ENCODE results near the gene PPDPF.

The PPDPF gene

DNA sequence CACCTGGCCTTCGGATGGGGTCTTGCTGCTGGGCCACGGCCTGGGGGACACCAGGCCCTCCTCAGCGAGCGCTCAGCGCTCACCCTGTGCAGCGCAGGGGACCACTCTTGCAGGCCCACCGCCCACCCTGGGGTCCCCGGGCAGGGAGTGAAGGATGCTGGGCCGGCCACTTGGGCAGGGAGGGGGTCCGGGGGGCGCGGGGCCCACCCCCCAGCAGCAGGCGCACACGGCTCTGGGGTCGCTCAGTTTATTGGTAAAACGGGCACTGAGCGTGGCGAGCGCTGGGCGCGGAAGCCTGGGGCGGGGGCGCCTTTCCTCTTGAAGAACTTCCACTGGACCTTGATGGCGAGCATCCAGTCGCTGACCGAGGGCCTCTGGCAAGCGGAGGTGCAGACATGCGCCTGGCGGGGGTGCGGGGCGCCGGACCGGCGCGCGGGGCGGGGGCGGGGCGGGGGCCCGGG is 32.8 kb upstream of the PPDPF start:
- no peak for DNase-seq

DNA sequence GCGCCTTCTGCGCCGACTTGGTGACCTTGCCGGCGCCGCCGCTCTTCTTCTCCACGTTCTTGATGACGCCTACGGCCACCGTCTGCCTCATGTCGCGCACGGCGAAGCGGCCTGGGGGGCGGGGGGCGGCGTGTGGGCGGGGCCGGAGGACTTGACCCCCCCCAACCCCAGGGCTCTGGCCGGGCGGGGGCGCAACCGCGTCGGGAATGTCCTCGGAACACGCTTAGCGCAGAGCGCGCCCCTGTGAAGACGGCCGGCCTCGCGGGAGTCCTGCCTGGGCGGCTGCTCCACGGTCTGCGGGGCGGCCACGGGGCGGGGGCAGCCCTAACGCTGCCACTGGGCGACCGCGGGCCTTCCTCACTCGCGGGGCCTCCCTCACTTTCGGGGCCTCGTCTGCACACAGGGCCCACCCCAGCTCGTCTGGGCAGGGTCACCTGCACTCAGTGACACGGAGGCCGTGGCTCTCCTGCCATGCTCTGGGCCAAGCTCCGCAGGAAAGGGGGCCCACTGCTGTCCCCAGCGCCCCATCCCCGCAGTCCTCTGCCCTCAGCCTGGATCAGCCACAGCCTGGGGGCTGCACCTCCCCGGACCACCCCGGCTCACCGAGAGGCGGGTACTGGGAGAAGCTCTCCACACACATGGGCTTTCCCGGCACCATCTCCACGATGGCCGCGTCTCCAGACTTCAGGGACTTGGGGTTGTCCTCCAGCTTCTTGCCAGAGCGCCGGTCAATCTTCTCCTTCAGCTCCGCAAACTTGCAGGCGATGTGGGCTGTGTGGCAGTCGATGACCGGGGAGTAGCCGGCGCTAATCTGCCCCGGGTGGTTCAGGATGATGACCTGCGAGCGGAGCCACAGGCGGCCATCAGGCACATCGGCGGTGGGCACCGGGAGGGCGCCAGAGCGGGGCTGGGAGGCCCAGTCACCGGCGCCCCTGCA is 32.0 kb upstream of the PPDPF start:
- DNase-seq, result no peak

DNA sequence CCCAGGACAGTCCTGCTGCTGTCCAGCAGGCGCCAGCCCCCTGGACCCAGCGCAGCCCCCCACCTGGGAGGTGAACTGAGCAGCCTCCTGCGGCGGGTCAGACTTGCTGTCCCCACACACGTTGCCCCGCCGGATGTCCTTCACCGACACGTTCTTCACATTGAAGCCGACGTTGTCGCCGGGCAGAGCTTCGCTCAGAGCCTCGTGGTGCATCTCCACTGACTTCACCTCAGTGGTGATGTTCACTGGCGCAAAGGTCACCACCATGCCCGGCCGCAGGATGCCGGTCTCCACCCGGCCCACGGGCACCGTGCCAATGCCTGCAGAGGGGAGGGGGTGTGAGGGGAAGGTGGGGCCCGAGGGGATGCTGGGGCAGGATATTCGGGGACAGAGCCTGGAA is 30.1 kb upstream of the PPDPF start:
- DNase-seq, result no peak

DNA sequence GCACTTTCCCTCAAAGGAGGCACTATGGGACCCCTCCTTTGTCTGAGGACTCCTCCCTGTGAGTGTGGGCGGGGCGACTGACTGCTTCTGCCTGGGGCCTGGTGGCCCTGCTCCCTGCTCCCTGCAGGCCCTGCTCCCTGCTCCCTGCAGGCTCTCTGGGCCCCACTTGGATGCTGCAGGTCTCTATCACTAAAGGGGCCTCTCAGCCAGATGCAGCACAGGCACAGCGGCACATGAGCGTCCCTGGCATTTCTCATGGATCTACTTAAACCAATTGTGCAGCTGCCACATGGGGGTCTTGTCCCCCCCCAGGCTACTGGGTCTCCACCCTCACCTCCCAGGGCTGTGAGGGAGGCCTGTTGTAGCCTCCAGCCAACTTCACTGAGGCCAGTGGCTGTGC is 29.5 kb upstream of the PPDPF start:
- no peak for DNase-seq

DNA sequence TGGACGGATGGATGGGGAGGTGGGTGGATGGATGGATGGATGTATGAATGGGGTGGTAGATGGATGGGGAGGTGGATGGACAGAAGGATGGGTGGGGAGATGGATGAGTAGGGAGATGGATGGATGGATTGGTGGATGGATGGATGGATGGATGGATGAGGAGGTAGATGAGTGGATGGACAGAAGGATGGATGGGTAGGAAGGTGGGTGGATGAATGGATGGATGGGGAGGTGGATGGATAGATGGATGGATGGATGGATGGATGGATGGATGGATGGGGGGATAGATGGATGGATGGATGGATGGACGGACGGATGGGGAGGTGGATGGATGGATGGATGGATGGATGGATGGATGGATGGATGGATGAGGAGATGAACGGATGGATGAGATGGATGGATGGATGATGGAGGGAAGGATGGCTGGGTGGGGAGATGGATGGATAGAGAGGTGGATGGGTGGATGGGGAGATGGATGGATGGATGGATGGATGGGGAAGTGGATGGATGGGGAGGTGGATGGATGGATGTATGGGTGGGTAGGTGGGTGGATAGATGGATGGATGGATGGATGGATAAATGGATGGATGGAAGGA is 28.8 kb upstream of the PPDPF start:
- DNase-seq, result no peak

DNA sequence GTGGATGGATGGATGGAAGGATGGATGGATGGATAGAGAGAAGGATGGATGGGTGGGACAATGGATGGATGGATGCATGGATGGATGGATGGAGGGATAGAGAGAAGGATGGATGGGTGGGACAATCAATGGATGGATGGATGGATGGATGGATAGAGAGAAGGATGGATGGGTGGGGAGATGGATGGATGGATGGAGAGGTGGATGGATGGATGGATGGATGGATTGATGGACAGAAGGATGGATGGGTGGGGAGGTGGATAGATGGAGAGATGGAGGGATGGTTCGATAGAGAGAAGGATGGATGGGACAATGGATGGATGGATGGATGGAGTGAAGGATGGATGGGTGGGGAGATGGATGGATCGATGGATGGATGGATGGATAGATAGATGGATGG is 28.0 kb upstream of the PPDPF start:
- no peak for DNase-seq

DNA sequence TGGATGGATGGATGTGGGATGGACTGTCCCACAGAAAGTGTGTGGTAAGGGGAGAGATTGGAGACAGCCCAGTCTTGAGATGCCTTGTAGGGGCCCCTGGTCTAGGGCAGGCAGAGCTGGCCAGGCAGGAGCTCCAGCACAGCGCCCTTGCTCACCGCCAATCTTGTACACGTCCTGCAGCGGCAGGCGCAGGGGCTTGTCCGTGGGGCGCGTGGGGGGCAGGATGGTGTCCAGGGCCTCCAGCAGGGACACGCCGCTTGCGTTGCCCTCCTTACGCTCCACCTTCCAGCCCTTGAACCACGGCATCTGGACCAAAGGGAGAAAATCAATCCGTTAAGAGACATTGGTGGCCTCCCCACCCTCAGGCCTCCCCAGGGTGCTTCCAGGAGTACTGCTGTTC is 27.6 kb upstream of the PPDPF start:
- no peak for DNase-seq

DNA sequence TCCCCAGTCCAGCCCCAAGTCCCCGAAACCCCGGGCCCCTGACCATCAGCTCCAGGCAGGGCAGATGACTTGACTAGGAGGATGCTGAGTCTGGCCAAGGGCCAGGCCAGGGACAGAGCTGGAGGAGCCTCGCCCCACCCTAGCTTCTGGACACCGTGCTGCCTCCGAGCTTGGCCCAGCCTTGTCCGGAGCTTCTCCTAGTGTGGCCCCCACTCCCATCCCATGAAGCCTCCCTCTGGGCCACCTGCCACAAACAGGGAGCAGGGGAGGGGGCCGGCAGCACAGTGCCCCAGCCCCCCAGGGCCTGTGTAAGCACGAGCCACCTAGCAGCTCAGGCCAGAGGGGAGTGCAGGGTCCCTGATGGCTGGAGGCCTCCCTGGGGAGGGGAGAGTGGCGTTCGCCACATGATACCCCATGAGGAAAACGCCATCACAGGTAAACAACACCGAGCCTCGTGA is 27.0 kb upstream of the PPDPF start:
- DNase-seq, result no peak

DNA sequence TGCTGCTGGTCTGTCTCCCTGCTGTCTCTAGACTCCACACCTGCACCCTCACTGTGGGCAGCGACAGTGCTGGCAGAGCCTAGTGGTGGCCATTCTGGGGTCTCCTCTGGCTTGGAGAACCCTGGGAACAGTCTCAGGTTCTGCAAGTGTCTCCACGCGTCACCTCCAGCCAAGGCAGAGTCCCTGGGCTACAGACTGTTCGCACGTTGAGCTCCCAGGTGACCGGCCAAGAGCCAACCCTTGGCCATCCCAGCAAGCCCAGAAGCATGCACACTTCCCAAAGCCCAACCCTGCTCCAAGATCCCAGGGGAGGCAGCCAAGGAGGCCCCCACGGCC is 26.5 kb upstream of the PPDPF start:
- no peak for DNase-seq

DNA sequence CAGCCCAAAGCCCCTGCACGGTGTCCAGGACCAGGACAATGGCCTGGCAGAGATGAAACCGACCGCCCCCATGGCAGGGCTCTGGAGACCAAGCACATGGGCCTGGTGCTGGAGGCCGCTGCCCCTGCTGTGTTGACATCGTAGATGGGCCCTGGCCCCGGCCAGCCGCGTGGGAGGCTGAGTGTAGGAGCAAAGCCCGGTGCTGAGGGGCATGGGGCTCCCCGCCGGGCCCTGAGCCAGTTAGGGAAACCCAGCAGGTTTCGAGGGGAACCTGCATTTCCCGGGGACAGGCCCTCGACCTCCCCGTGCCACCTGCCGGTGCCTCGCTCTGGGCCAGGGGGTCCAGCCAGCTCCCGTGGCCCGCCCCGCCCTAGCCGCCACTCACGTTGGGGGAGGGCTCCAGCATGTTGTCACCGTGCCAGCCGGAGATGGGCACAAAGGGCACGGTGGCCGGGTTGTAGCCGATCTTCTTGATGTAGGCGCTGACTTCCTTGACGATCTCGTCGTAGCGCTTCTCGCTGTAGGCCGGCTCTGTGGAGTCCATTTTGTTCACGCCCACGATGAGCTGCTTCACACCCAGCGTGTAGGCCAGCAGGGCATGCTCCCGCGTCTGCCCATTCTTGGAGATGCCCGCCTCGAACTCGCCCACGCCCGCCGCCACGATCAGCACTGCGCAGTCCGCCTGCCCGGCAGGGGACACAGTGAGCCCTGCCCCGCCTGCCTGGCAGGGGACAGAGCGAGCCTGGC is 26.0 kb upstream of the PPDPF start:
- DNase-seq, result no peak

DNA sequence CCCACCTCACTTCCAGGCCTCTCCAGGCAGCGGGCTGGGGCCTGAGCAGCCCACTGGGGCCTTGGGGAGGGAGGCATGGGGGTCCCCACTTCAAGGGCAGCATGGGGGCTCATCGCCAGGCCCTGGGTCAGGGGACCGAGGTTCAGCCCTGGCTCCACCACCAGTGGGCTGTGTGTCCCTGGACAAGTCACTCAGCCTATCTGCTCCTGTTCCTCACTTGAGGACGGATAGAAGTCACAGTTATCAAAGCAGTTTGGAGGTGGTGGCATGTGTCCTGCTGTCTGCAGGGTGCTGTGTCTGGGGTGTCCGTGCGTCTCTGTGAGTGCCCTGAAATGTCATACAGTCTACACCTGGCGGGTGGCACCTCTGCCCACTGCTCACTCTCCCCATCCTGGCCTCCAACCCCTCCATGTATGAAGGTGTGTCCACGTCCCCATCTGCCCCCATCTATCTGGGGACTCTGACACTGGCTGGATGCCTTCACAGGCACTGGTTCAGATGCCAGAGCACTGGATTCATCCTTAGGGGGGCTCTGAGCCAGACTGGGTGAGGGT is 25.3 kb upstream of the PPDPF start:
- no peak for DNase-seq

DNA sequence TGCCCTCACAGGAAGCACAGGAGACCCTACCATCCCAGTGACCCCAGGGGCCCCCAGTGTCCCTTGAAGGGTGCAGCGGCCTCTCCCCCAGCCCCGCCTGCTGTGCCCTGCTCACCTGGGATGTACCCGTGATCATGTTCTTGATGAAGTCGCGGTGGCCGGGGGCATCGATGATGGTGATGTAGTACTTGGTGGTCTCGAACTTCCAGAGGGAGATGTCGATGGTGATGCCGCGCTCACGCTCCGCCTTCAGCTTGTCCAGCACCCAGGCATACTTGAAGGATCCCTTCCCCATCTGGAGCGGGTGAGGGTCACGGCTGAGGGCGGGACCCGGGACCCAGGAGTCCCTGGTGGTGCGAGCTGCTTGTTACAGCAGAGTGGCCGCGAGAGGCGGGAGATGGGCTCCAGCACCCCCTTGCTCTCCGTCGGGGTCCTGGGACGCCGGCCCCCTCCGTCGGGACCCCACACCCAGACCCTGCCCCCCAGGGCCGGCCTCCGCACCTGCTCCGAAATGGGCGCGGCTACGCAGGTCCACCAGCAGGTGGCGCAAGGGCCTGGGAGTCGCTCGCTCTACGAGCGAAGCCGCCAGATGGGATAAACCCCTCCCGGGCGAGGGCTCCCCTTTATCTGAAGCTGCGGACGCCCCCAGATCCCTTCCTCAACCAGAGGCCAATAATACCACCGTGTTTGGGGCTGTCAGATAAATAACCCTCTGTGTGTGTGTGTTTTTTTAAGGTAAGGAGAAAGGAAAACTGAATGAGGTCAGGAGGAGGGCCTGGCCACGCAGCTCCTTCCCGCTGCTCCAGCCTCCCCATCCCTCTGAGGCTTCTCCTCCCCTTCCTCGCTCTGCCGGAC is 24.6 kb upstream of the PPDPF start:
- DNase-seq, result peak; percentile 61

DNA sequence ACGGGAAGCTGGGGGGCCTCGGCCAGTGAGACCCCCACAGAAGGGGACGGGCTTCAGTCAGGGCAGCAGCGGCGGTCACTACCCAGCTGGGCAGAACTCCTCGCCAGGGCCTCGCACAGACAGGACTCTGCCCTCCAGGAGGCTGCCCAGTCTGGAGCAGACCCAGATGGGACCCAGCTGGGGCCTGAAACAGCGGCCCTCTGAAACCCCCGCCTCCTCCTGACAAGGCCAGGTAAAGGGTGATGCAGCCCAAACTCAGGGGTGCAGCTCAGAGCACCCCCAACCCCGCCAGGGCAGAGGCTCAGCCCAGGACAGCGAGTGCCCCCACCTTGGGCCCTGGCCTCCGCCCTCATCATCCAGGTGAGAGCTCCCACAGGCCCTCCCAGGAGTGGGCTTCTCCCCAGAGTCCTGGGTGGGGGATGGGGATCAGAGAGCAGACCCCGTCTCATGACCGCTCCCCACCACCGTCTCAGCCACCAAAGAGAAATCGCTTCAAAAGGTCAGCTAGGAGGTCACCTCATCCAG is 23.9 kb upstream of the PPDPF start:
- DNase-seq, result no peak

DNA sequence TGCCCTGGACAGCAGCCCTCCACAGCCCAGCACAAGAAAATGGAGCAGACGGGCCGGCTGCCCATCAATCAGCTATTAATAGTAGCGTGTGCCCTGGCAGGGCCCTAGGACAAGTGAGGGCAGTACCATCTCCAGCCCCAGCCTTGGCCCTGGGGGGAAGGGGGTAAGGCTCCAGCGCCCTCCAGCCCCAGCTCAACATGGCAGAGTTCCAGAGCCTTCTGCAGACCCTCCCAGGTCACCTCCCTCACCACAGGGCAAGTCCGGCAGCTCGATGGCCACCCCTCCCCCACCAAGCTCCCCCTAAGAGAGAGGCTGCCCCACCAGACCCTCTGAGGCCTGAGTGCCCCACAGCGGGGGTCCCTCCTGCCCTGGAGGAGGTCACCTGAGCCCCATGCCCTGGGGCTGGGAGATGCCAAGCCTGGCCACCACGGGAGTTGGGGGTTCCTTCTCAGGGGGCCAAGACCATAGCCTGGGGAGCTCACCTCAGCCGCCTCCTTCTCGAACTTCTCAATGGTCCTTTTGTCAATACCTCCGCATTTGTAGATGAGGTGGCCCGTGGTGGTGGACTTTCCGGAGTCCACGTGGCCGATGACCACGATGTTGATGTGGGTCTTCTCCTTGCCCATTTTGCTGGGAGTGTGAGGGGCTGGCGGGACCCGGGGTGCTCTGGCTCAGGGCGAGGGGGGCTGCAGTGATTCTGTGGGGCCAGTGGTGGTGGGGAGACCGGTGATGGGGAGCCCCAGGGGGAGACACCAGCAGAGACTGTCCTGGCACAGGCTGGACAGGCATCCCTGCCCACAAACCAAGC is 23.2 kb upstream of the PPDPF start:
- DNase-seq, result no peak

DNA sequence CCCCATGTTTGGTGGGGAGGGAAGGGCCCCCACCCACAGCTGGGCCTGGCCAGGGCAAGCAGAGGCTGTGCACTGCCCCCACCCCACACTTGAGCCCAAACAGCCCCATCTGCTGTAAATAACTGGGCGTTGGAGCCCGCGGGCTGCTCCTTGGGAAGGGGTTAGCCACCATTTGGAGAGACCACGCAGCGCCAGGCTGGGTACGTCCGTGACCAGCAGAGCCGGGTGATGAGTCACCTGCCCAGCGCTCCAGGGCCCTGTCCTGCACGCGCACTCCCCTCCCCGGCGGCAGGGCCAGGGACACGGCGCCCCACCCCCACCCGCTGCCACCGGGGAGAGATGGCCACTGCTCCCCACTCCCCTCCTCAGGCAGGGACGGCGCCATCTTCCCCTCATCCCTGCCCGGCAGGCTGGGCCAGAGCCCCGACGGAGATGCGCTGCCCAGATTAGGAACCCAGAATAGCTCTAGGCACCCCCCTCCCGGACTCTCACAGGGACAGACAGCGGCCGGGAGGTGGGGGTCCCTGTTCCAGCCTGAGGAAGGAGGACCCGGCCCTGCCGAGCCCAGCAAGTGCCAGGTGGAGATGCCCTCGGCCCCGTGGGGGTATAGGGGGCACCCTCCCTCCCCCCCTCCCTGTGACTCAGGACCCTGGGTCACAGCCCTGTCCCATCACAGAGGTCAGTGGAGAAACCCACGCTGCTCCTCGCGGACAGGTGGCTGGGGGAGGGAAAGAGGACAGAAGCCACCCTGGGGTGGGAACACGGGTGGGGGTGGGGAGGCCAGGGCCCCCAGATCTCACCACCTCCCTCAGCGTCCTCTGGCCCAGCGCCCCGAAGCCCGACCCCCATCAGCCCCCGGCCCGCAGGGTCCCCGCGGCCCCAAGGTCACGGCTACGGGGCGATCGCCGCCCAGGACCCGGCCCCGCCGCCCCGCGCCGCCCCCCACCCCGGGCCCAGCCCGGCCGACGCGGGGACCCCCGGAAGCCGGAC is 22.3 kb upstream of the PPDPF start:
- no peak for DNase-seq

DNA sequence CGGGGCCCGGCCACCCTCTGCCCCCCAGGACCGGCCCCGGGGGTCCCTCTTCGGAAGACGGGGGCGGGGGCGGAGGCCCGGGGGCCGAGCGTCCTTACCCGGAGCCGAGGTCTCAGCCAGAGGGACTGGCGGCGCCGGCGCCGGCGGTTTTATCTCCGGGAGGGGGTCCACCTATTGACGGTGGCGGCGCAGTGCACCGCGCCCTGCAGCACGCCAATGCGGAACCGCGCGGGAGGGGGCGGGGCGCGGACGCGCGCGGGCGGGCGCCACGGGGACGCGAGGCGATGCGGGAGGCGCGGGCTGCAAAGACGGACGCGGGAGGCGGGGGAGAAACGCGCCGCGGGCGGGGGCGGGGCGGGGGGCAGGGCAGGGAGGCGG is 21.6 kb upstream of the PPDPF start, which contains the start of gene EEF1A2:
Gene EEF1A2, minus strand, starts transcription at position 124 of the 378 bp plus-strand sequence. CDS start 1,320 bp downstream, outside the sequence.
- DNase-seq, result peak; percentile 91

DNA sequence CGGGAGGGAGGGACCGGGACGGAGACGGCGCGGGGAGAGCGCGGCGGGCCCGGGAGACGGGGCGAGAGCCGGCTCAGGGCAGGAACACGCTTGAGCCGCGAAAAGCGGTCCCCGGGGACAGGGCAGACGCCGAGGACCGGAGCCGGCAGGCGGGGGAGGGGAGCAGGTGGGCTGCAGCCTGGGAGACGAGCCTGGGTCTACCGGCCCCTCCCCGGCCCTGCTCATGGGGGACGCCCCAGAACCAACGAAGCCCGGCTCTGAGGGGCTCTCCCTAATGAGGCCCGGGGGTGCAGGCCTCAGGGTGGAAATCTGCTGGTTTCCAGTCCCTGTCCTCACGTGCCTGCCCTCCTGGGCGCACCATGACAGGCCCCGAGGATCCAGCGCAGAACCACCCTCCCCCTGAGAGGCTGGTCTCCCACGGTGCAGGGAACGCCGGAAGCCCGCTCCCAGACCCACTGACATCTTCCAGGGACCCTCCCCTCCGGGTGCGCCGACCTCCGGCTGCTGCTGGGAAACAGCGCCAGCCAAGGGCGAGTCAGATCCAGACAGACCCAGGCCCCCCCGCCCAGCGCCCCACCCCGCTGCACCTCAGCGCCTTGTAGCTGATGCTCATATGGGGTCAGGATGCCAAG is 21.1 kb upstream of the PPDPF start:
- DNase-seq, result peak; percentile 91

DNA sequence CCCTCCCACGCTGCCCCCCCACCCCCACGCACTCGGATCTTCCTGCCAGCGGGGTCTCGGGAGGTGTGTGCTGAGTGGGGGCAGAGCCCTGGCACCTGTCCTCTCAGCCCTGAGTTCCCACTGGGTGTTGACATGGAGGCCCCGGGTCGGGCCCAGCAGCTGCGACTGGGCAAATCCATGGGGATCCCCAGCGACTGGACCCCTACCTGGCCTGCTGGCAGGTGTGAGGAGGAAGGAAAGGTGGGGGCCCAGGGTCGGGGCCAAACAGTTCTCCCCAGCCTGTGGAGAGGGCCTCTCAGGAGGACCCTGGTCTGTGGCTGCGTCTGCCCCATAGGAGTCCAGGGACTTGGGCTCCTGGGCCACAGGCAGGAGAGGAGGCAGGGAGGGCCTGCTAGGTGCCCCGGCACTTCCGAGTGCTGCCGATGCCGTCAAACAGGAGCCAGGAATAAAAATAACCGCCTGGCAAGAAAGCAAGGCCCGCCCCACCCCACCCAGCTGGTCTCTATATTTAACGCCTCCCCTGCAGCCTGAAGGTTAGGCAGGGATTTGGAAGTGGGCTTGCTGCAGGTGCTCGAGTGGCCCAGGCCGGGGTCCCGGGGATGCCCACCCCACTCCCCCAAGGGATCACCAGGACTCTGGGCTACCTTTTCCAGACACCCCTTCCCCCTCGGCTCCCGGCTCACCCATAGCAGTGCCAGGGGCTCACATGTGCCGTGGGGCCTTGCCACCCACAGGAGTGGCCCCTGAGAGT is 20.2 kb upstream of the PPDPF start:
- no peak for DNase-seq

Measured in NCI-H2171 (cell line).